Activated CD4-positive, alpha-beta memory T cell treated with anti-CD3 and anti-CD28 coated beads, Interleukin-2, amount 10 ng/mL, durations not matched to agents 7 days and 5 days (primary cell): ENCODE results near the gene SPSB4. TPM values are rescaled to one million over a fixed set of nuclear protein-coding genes. Genes with fewer than 3 reads are reported as not detected.

ENCODE experiments used
- CTCF ChIA-PET: fragments of 350-600 bp; sonication (Branson Sonifier 250); formaldehyde crosslinking; loops from one replicate; lab custom pipeline; 2021; ENCODE audit warnings: antibody characterized with exemption, inconsistent platforms; lab: Charles Lee
- POLR2A ChIA-PET: fragments of 350-600 bp; sonication (Branson Sonifier 250); formaldehyde crosslinking; loops from one replicate; lab custom pipeline; 2021; ENCODE audit warnings: antibody characterized with exemption; lab: Charles Lee
- DNase-seq: peaks from one replicate; pipeline ENCODE4 v3.0.0-alpha.2; 2020
- H3K27ac Mint-ChIP-seq: one replicate; pipeline ENCODE4 v1.8.0; 2021; ENCODE audit warnings: mild to moderate bottlenecking, mixed read lengths
- H3K27me3 Mint-ChIP-seq: one replicate; pipeline ENCODE4 v1.8.0; 2021; ENCODE audit warnings: mixed read lengths
- H3K36me3 Mint-ChIP-seq: one replicate; pipeline ENCODE4 v1.8.0; 2021; ENCODE audit warnings: low read depth, mixed read lengths
- H3K4me1 Mint-ChIP-seq: one replicate; pipeline ENCODE4 v1.8.0; 2021; ENCODE audit warnings: mixed read lengths
- H3K4me3 Mint-ChIP-seq: one replicate; pipeline ENCODE4 v1.8.0; 2021; ENCODE audit warnings: mild to moderate bottlenecking, mixed read lengths
- H3K9me3 Mint-ChIP-seq: one replicate; pipeline ENCODE4 v1.8.0; 2021; ENCODE audit warnings: mixed read lengths
- total RNA-seq, 2 experiments: library from RNA; stranded (reverse); gene quantifications; one replicate each; pipeline ENCODE4 v1.2.3, GENCODE V29; 2021

Gene SPSB4
- total RNA-seq, 2 experiments from 2014 or later = not detected

GRCh38 chr3:141085343-141086070 is 34.4 kb downstream of the SPSB4 start:
- Mint-ChIP-seq H3K27ac (no peak overlapping the region), H3K4me1 (no peaks in the 10 kb centered on the region), H3K36me3 (no peaks in the 10 kb centered on the region), H3K9me3 (no peaks in the 10 kb centered on the region), H3K4me3 (no peak overlapping the region), H3K27me3 (no peaks in the 10 kb centered on the region)
- DNase-seq = no peak
- ChIA-PET CTCF (no interaction called here), POLR2A (no interaction called here)

- Mint-ChIP-seq H3K27ac (no peak overlapping the region), H3K36me3 (no peaks in the 10 kb centered on the region), H3K4me1 (no peaks in the 10 kb centered on the region), H3K27me3 (no peaks in the 10 kb centered on the region), H3K4me3 (no peak overlapping the region), H3K9me3 (no peaks in the 10 kb centered on the region)
- POLR2A ChIA-PET = no interaction called here
- CTCF ChIA-PET = no interaction called here
- DNase-seq = no peak
These were observed 35.0 kb downstream of the SPSB4 start for GRCh38 chr3:141086188-141086587.

- ChIA-PET POLR2A (no interaction called here), CTCF (no interaction called here)
- Mint-ChIP-seq H3K36me3 (no peaks in the 10 kb centered on the region), H3K4me1 (no peaks in the 10 kb centered on the region), H3K27me3 (no peaks in the 10 kb centered on the region), H3K4me3 (no peak overlapping the region), H3K9me3 (no peaks in the 10 kb centered on the region), H3K27ac (no peak overlapping the region)
- DNase-seq = no peak
These were observed 36.1 kb downstream of the SPSB4 start for GRCh38 chr3:141087076-141087777.

- DNase-seq = no peak
- Mint-ChIP-seq H3K9me3 (no peaks in the 10 kb centered on the region), H3K27ac (no peak overlapping the region), H3K4me1 (no peaks in the 10 kb centered on the region), H3K27me3 (no peaks in the 10 kb centered on the region), H3K4me3 (no peak overlapping the region), H3K36me3 (no peaks in the 10 kb centered on the region)
- CTCF ChIA-PET = no interaction called here
- POLR2A ChIA-PET = no interaction called here
These were observed 36.6 kb downstream of the SPSB4 start for GRCh38 chr3:141087778-141088130.

GRCh38 chr3:141089339-141090152 is 38.4 kb downstream of the SPSB4 start:
- ChIA-PET CTCF (no interaction called here), POLR2A (no interaction called here)

GRCh38 chr3:141091426-141091825 is 40.3 kb downstream of the SPSB4 start:
- ChIA-PET POLR2A (no interaction called here), CTCF (interaction anchor here (1.9 kb wide), 1 partner anchor 14 kb away, joined by 4 read pairs; no protein-coding TSS in a partner anchor)
- no peaks in the 10 kb centered on the region for H3K27me3 Mint-ChIP-seq
- H3K4me3 Mint-ChIP-seq = no peak overlapping the region
- H3K4me1 Mint-ChIP-seq = no peaks in the 10 kb centered on the region
- H3K27ac Mint-ChIP-seq = no peak overlapping the region
- no peaks in the 10 kb centered on the region for H3K36me3 Mint-ChIP-seq
- DNase-seq = no peak
- no peaks in the 10 kb centered on the region for H3K9me3 Mint-ChIP-seq

More at GRCh38 chr3:141089339-141090152, 38.4 kb downstream of the SPSB4 start:
- Mint-ChIP-seq H3K36me3 (no peaks in the 10 kb centered on the region), H3K4me3 (no peak overlapping the region), H3K27me3 (no peaks in the 10 kb centered on the region), H3K4me1 (no peaks in the 10 kb centered on the region), H3K27ac (no peak overlapping the region), H3K9me3 (no peaks in the 10 kb centered on the region)
- DNase-seq = no peak

- H3K9me3 Mint-ChIP-seq = no peaks in the 10 kb centered on the region
- H3K36me3 Mint-ChIP-seq = no peaks in the 10 kb centered on the region
- no peak overlapping the region for H3K27ac Mint-ChIP-seq
- H3K4me1 Mint-ChIP-seq = no peaks in the 10 kb centered on the region
- no peak for DNase-seq
- H3K4me3 Mint-ChIP-seq = no peak overlapping the region
- CTCF ChIA-PET = interaction anchor here (1.9 kb wide), 1 partner anchor 13 kb away, joined by 4 read pairs; no protein-coding TSS in a partner anchor
- POLR2A ChIA-PET = no interaction called here
- no peaks in the 10 kb centered on the region for H3K27me3 Mint-ChIP-seq
These were observed 41.5 kb downstream of the SPSB4 start for GRCh38 chr3:141092663-141093062.

- no peaks in the 10 kb centered on the region for H3K27me3 Mint-ChIP-seq
- no peak overlapping the region for H3K4me3 Mint-ChIP-seq
- no peaks in the 10 kb centered on the region for H3K9me3 Mint-ChIP-seq
- no peak overlapping the region for H3K27ac Mint-ChIP-seq
- H3K36me3 Mint-ChIP-seq = no peaks in the 10 kb centered on the region
- ChIA-PET POLR2A (no interaction called here), CTCF (no interaction called here)
- DNase-seq = no peak
- no peaks in the 10 kb centered on the region for H3K4me1 Mint-ChIP-seq
These were observed 42.2 kb downstream of the SPSB4 start for GRCh38 chr3:141093397-141093796.

- ChIA-PET POLR2A (no interaction called here), CTCF (no interaction called here)
- Mint-ChIP-seq H3K4me1 (no peaks in the 10 kb centered on the region), H3K36me3 (no peaks in the 10 kb centered on the region), H3K9me3 (no peaks in the 10 kb centered on the region), H3K4me3 (no peak overlapping the region), H3K27me3 (no peaks in the 10 kb centered on the region), H3K27ac (no peak overlapping the region)
- DNase-seq = no peak
These were observed 43.0 kb downstream of the SPSB4 start for GRCh38 chr3:141093971-141094684.

GRCh38 chr3:141094790-141095545 is 43.8 kb downstream of the SPSB4 start:
- DNase-seq = no peak
- POLR2A ChIA-PET = no interaction called here
- H3K4me3 Mint-ChIP-seq = no peak overlapping the region
- CTCF ChIA-PET = no interaction called here
- H3K27me3 Mint-ChIP-seq = peaks cover 1% of the 10 kb centered on the region
- H3K36me3 Mint-ChIP-seq = no peaks in the 10 kb centered on the region
- H3K4me1 Mint-ChIP-seq = no peaks in the 10 kb centered on the region
- H3K9me3 Mint-ChIP-seq = no peaks in the 10 kb centered on the region
- no peak overlapping the region for H3K27ac Mint-ChIP-seq

GRCh38 chr3:141095546-141095937 is 44.4 kb downstream of the SPSB4 start:
- ChIA-PET POLR2A (no interaction called here), CTCF (no interaction called here)
- Mint-ChIP-seq H3K36me3 (no peaks in the 10 kb centered on the region), H3K4me1 (no peaks in the 10 kb centered on the region), H3K27me3 (peaks cover 1% of the 10 kb centered on the region), H3K27ac (no peak overlapping the region), H3K9me3 (no peaks in the 10 kb centered on the region), H3K4me3 (no peak overlapping the region)
- DNase-seq = no peak

- DNase-seq = no peak
- Mint-ChIP-seq H3K27ac (no peak overlapping the region), H3K4me3 (no peak overlapping the region), H3K9me3 (no peaks in the 10 kb centered on the region), H3K36me3 (no peaks in the 10 kb centered on the region), H3K27me3 (peaks cover 1% of the 10 kb centered on the region), H3K4me1 (no peaks in the 10 kb centered on the region)
- CTCF ChIA-PET = no interaction called here
- POLR2A ChIA-PET = no interaction called here
These were observed 45.0 kb downstream of the SPSB4 start for GRCh38 chr3:141096164-141096563.
